ENCODE measurements around the gene DMAC2. TPM values are rescaled to one million over a fixed set of nuclear protein-coding genes. Genes with fewer than 3 reads are reported as not detected.

The DMAC2 gene
- total and polyA plus RNA-seq, 2 experiments from 2014 or later = 77.2 to 86.5 TPM

DNA sequence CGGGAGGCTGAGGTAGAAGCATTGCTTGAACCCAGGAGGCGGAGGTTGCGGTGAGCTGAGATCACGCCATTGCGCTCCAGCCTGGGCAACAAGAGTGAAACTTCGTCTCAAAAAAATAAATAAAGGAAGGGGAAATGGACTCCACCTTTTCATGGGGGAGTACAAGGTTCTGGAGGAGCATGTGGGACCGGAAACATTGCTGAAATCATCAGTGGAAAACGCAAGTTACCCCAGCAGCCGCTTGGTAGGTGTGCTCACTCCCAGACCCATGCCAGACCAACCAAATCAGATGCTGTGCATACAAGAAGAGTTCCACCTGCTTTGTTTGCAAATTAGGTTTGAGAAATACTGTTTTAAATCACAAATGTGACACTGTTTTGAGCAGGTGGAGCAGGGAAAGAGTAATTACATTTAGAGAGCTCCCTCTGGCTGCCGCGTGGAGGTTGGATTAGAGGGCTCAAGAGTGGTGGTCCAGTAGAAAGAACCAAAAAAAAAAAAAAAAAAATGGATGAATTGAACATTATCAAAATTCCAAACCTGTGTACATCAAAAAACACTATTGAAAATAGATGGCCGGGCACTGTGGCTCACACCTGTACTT is 8.1 kb upstream of the DMAC2 start:
- TF ChIP-seq, protein P1, sequence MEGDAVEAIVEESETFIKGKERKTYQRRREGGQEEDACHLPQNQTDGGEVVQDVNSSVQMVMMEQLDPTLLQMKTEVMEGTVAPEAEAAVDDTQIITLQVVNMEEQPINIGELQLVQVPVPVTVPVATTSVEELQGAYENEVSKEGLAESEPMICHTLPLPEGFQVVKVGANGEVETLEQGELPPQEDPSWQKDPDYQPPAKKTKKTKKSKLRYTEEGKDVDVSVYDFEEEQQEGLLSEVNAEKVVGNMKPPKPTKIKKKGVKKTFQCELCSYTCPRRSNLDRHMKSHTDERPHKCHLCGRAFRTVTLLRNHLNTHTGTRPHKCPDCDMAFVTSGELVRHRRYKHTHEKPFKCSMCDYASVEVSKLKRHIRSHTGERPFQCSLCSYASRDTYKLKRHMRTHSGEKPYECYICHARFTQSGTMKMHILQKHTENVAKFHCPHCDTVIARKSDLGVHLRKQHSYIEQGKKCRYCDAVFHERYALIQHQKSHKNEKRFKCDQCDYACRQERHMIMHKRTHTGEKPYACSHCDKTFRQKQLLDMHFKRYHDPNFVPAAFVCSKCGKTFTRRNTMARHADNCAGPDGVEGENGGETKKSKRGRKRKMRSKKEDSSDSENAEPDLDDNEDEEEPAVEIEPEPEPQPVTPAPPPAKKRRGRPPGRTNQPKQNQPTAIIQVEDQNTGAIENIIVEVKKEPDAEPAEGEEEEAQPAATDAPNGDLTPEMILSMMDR (conservative IDR thresholded peaks at IDR 0.05; ENCODE audit: low read depth in 2 of 2) = peak; percentile 34 to 42; a peak in 3 of 4 replicates
- TF ChIP-seq ZNF114 (CRISPR knock-in tag; IDR thresholded peaks at IDR 0.05) = no peak
- no peaks in the 10 kb centered on the region for H4K20me1 ChIP-seq (replicated peaks; ENCODE audit: insufficient read depth)
- no peaks in the 10 kb centered on the region for H3F3A ChIP-seq (replicated peaks; ENCODE audit: low read depth)
- no peak overlapping the region for H3K4me3 ChIP-seq
- no peak overlapping the region for H3K4me2 ChIP-seq
- H3K27ac Mint-ChIP-seq = no peak overlapping the region
- H3K4me1 Mint-ChIP-seq = peaks cover 18% of the 10 kb centered on the region
- peaks cover 17% of the 10 kb centered on the region; the same call in 1 of the 2 replicates for H3K27me3 ChIP-seq (ENCODE audit: insufficient read depth)
- H3K9me2 ChIP-seq (ENCODE audit: insufficient read depth) = no peaks in the 10 kb centered on the region
- H3K79me2 ChIP-seq (replicated peaks; ENCODE audit: insufficient read depth) = no peaks in the 10 kb centered on the region
- DNase-seq (ENCODE audit: low spot score) (no peak), ATAC-seq (no peak)
- H3K4me3 Mint-ChIP-seq = no peak overlapping the region
- H3K36me3 Mint-ChIP-seq (ENCODE audit: low read depth) = no peaks in the 10 kb centered on the region
- H2AFZ ChIP-seq = peak overlapping the region; percentile 14; the same call in 1 of the 2 replicates
- peaks cover 15% of the 10 kb centered on the region for H3K27me3 Mint-ChIP-seq (ENCODE audit: insufficient read depth, low read depth, poor library complexity)
- H3K36me3 ChIP-seq (ENCODE audit: insufficient read depth) = no peaks in the 10 kb centered on the region
- H3K27ac ChIP-seq (ENCODE audit: low read depth) = no peak overlapping the region
- peaks cover 3% of the 10 kb centered on the region; the same call in 1 of the 2 replicates for H3K4me1 ChIP-seq (ENCODE audit: insufficient read depth)
- no peaks in the 10 kb centered on the region; the same call in 2 of the 3 replicates for H3K9me3 Mint-ChIP-seq

DNA sequence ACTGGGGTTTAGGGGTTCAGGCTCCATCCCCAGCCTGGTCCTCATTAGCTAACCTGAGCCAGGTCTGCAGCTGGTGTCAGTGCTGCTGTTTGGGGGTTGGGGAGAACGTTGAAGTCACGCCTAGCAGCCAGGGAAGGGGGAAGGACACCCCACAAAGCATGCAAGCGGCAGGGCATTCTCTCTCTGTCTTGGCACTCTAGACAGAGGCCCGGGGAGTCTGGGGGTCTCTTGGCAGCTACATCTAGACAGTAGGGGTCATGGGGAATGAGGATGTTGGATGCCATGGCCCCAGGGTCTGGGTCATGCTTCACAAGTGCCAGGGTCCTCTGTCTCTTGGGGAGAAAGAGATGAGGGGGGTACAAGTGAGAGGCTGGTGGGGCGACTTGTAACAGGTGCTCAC is 5.9 kb upstream of the DMAC2 start:
- no peaks in the 10 kb centered on the region for H3K36me3 ChIP-seq (ENCODE audit: insufficient read depth)
- ATAC-seq (no peak), DNase-seq (ENCODE audit: low spot score) (no peak)
- no peak overlapping the region for H3K4me2 ChIP-seq
- H3F3A ChIP-seq (replicated peaks; ENCODE audit: low read depth) = no peaks in the 10 kb centered on the region
- no peaks in the 10 kb centered on the region for H3K9me2 ChIP-seq (ENCODE audit: insufficient read depth)
- H3K27me3 ChIP-seq (ENCODE audit: insufficient read depth) = peaks cover 17% of the 10 kb centered on the region; the same call in 1 of the 2 replicates
- Mint-ChIP-seq H3K4me3 (no peak overlapping the region), H3K9me3 (no peaks in the 10 kb centered on the region; the same call in 2 of the 3 replicates), H3K27ac (no peak overlapping the region), H3K27me3 (ENCODE audit: insufficient read depth, low read depth, poor library complexity) (peaks cover 15% of the 10 kb centered on the region), H3K36me3 (ENCODE audit: low read depth) (no peaks in the 10 kb centered on the region), H3K4me1 (peaks cover 18% of the 10 kb centered on the region)
- H3K4me3 ChIP-seq = no peak overlapping the region
- H3K27ac ChIP-seq (ENCODE audit: low read depth) = no peak overlapping the region
- H3K4me1 ChIP-seq (ENCODE audit: insufficient read depth) = peaks cover 3% of the 10 kb centered on the region; the same call in 1 of the 2 replicates
- TF ChIP-seq, protein P2, sequence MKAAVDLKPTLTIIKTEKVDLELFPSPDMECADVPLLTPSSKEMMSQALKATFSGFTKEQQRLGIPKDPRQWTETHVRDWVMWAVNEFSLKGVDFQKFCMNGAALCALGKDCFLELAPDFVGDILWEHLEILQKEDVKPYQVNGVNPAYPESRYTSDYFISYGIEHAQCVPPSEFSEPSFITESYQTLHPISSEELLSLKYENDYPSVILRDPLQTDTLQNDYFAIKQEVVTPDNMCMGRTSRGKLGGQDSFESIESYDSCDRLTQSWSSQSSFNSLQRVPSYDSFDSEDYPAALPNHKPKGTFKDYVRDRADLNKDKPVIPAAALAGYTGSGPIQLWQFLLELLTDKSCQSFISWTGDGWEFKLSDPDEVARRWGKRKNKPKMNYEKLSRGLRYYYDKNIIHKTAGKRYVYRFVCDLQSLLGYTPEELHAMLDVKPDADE (IDR thresholded peaks at IDR 0.05) = no peak
- TF ChIP-seq POLR2AphosphoS5 (IDR thresholded peaks at IDR 0.05; ENCODE audit: low read depth) (no peak), CREB1 (CRISPR knock-in tag; IDR thresholded peaks at IDR 0.05; ENCODE audit: low read depth) (no peak), STAT1 (IDR thresholded peaks at IDR 0.05; ENCODE audit: unreplicated experiment) (no peak)
- TF ChIP-seq, protein P1 (conservative IDR thresholded peaks at IDR 0.05; ENCODE audit: low read depth in 2 of 2) = no peak
- H3K79me2 ChIP-seq (replicated peaks; ENCODE audit: insufficient read depth) = no peaks in the 10 kb centered on the region
- no peak overlapping the region for H2AFZ ChIP-seq
- no peaks in the 10 kb centered on the region for H4K20me1 ChIP-seq (replicated peaks; ENCODE audit: insufficient read depth)
